K562 (cell line): ENCODE measurements around the gene CTDSP2. TPM values are rescaled to one million over a fixed set of nuclear protein-coding genes. Genes with fewer than 3 reads are reported as not detected.

Source experiments
- BRCA1 ChIP-seq, 2 experiments: fragments of 450-650 bp in 1 of 2; sonication (generic) in 1 of 2; formaldehyde crosslinking in 1 of 2; IDR thresholded peaks; 2 replicates each; pipeline versions ENCODE4 v1.5.0 to v1.6.1; 2017 to 2020; ENCODE audit warnings: mild to moderate bottlenecking in 1 of 2, missing genetic modification reagents in 1 of 2
- BRD9 ChIP-seq: fragments of 450-650 bp; IDR thresholded peaks from 2 replicates; pipeline ENCODE4 v1.6.1; 2018; ENCODE audit warnings: low read depth; ENCODE audit not compliant: partially characterized antibody
- ESRRA ChIP-seq: fragments of 450-650 bp; IDR thresholded peaks from 2 replicates; pipeline ENCODE4 v1.6.1; 2014; ENCODE audit warnings: low read depth, mild to moderate bottlenecking, moderate library complexity, borderline replicate concordance
- MTA3 ChIP-seq: fragments of 450-650 bp; formaldehyde crosslinking; IDR thresholded peaks from 2 replicates; pipeline ENCODE4 v1.6.1; 2017; ENCODE audit warnings: mild to moderate bottlenecking, borderline replicate concordance
- NCOA1 ChIP-seq: fragments of 450-650 bp; IDR thresholded peaks from 2 replicates; pipeline ENCODE4 v1.6.1; 2016; ENCODE audit warnings: low read depth
- PHTF2 ChIP-seq: fragments of 250-450 bp; sonication (Bioruptor Pico); IDR thresholded peaks from 2 replicates; pipeline ENCODE4 v1.5.0; 2021; ENCODE audit warnings: mild to moderate bottlenecking
- POLR2G ChIP-seq: fragments of 200-400 bp; formaldehyde crosslinking; IDR thresholded peaks from 2 replicates; pipeline ENCODE4 v1.6.1; 2017; ENCODE audit warnings: low read depth, mild to moderate bottlenecking, antibody characterized with exemption, low read length, moderate library complexity
- POLR2H ChIP-seq: IDR thresholded peaks from 2 replicates; pipeline ENCODE4 v1.6.1; 2016; ENCODE audit warnings: missing genetic modification characterization, low read depth, mild to moderate bottlenecking, control low read depth, missing compliant biosample characterization, moderate library complexity
- RBBP5 ChIP-seq: fragments of 200-600 bp; sonication (generic); IDR thresholded peaks from 2 replicates; pipeline ENCODE4 v1.6.1; 2012; ENCODE audit warnings: borderline replicate concordance, mild to moderate bottlenecking, low read length, control low read depth, inconsistent platforms; ENCODE audit not compliant: insufficient read depth, poor library complexity, severe bottlenecking
- XRCC5 ChIP-seq: fragments of 200-400 bp; formaldehyde crosslinking; IDR thresholded peaks from 2 replicates; pipeline ENCODE4 v1.6.1; 2017; ENCODE audit warnings: low read depth, mild to moderate bottlenecking, low read length
- ZBTB8A ChIP-seq: fragments of 450-650 bp; IDR thresholded peaks from 2 replicates; pipeline ENCODE4 v1.6.1; 2018; ENCODE audit warnings: mild to moderate bottlenecking, moderate library complexity; ENCODE audit not compliant: partially characterized antibody
- ZNF41 ChIP-seq: fragments of 250-450 bp; sonication (Bioruptor Pico); conservative IDR thresholded peaks from 2 replicates; pipeline ENCODE4 v1.4.0; 2020; ENCODE audit warnings: mild to moderate bottlenecking
- ZNF644 ChIP-seq: fragments of 200-800 bp; sonication (Bioruptor generic); IDR thresholded peaks from 2 replicates; pipeline ENCODE4 v1.6.1; 2016; ENCODE audit warnings: low read depth, missing genetic modification characterization, missing compliant biosample characterization
- ZNF707 ChIP-seq: fragments of 250-450 bp; sonication (Bioruptor Pico); conservative IDR thresholded peaks from 2 replicates; pipeline ENCODE4 v1.8.0; 2022; ENCODE audit warnings: inconsistent platforms, mild to moderate bottlenecking, moderate library complexity
- ZNF778 ChIP-seq: fragments of 450-650 bp; formaldehyde crosslinking; IDR thresholded peaks from 2 replicates; pipeline ENCODE4 v1.4.0; 2020; ENCODE audit warnings: mild to moderate bottlenecking, moderate library complexity
- polyA plus RNA-seq, 8 experiments: library from polyadenylated mRNA; depleted of rRNA in 4 of 8; stranded (reverse) in 5 of 8; unstranded in 3 of 8; fragments of >200 nt; fragmentation: Nextera tagmentation in 2 of 8; fragmentation: Illumina TruSeq in 1 of 8; extraction: Ambion mirVana in 2 of 8; extraction: Trizol in 1 of 8; gene quantifications; 2 replicates each; pipeline versions ENCODE4 v1.2.1 to v1.2.3, GENCODE V29; 2011 to 2014; ENCODE audit warnings: inconsistent platforms in 1 of 8, missing spikeins in 1 of 8
- total RNA-seq, 7 experiments: library from RNA; depleted of rRNA in 6 of 7; stranded (reverse); fragments of >200 nt in 6 of 7; fragmentation: Illumina TruSeq in 2 of 7; extraction: Trizol in 2 of 7; gene quantifications; 2 replicates each; pipeline versions ENCODE4 v1.2.1 to v1.2.3, GENCODE V29; 2011 to 2021; ENCODE audit warnings: low replicate concordance in 1 of 7
- TF ChIP-seq, protein P1 (sequence below): fragments of 450-650 bp; IDR thresholded peaks from 2 replicates; pipeline ENCODE4 v1.6.1; 2017; ENCODE audit warnings: antibody characterized with exemption, mild to moderate bottlenecking
- TF ChIP-seq, protein P2 (sequence below), 2 experiments: IDR thresholded peaks; 2 replicates each; pipeline ENCODE4 v1.6.1; 2011; ENCODE audit warnings: borderline replicate concordance in 1 of 2, control low read depth in 1 of 2, low read depth in 1 of 2, low read length in 1 of 2, mild to moderate bottlenecking in 1 of 2, mixed read lengths in 1 of 2, moderate library complexity in 1 of 2; ENCODE audit not compliant: insufficient read depth in 1 of 2, insufficient read length in 1 of 2, poor library complexity in 1 of 2, severe bottlenecking in 1 of 2; ENCODE audit errors: extremely low read depth in 1 of 2
- TF ChIP-seq, protein P3 (sequence below), 2 experiments: fragments of 200-800 bp in 1 of 2; sonication (Bioruptor generic) in 1 of 2; sonication (generic) in 1 of 2; formaldehyde crosslinking in 1 of 2; IDR thresholded peaks in 1 of 2; conservative IDR thresholded peaks in 1 of 2; 2 replicates each; pipeline versions ENCODE4 v1.5.0 to v1.6.1; 2016 to 2020; ENCODE audit warnings: missing compliant biosample characterization in 1 of 2, missing genetic modification characterization in 1 of 2, missing genetic modification reagents in 1 of 2

CTDSP2 gene
- total and polyA plus RNA-seq, 9 of the 15 experiments (the other 6 are each of a cell fraction or from before 2014, with no cell fraction given), result 20.4 to 108 (median 47.7) TPM

DNA sequence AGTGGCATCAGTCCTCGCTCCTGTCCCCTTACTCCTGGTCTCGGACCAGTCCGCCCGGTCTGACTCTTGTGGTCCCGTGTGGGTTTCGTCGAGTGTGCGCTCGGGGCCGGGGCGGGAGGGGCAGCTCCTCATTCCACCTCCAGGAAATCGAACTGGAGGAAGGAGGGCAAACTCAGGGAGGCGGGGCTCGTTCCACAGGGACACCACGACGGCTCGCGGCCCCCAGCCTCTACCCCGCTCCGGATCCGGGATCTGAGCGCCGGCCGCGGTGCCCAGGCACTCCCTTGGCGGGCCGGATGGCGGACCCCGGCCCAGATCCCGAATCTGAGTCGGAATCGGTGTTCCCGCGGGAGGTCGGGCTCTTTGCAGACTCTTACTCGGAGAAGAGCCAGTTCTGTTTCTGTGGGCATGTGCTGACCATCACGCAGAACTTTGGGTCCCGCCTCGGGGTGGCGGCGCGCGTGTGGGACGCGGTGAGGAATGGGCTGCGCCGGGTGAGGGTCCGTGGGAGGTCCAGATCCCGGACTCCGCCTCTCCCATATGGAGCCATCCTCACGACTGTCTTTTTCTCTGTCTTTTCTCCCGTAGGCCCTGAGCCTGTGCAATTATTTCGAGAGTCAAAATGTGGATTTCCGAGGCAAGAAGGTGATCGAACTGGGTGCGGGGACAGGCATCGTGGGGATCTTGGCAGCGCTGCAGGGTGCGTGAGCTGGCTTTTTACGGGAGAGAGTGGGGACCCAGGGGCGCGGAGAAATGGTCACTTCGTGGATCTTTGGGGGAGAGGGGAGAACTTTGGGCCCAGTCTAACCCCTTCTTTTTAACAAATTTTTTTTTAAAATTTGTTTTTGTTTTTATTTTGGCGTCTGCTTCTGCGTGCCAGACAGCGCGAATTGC, 73.9 kb downstream of the CTDSP2 start, which contains the start of gene EEF1AKMT3 (continued):
- TF ChIP-seq, protein P1, sequence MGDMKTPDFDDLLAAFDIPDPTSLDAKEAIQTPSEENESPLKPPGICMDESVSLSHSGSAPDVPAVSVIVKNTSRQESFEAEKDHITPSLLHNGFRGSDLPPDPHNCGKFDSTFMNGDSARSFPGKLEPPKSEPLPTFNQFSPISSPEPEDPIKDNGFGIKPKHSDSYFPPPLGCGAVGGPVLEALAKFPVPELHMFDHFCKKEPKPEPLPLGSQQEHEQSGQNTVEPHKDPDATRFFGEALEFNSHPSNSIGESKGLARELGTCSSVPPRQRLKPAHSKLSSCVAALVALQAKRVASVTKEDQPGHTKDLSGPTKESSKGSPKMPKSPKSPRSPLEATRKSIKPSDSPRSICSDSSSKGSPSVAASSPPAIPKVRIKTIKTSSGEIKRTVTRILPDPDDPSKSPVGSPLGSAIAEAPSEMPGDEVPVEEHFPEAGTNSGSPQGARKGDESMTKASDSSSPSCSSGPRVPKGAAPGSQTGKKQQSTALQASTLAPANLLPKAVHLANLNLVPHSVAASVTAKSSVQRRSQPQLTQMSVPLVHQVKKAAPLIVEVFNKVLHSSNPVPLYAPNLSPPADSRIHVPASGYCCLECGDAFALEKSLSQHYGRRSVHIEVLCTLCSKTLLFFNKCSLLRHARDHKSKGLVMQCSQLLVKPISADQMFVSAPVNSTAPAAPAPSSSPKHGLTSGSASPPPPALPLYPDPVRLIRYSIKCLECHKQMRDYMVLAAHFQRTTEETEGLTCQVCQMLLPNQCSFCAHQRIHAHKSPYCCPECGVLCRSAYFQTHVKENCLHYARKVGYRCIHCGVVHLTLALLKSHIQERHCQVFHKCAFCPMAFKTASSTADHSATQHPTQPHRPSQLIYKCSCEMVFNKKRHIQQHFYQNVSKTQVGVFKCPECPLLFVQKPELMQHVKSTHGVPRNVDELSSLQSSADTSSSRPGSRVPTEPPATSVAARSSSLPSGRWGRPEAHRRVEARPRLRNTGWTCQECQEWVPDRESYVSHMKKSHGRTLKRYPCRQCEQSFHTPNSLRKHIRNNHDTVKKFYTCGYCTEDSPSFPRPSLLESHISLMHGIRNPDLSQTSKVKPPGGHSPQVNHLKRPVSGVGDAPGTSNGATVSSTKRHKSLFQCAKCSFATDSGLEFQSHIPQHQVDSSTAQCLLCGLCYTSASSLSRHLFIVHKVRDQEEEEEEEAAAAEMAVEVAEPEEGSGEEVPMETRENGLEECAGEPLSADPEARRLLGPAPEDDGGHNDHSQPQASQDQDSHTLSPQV, result peak; percentile 68; the same call in 1 of the 2 replicates
- TF ChIP-seq, protein P2, sequence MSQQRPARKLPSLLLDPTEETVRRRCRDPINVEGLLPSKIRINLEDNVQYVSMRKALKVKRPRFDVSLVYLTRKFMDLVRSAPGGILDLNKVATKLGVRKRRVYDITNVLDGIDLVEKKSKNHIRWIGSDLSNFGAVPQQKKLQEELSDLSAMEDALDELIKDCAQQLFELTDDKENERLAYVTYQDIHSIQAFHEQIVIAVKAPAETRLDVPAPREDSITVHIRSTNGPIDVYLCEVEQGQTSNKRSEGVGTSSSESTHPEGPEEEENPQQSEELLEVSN (IDR thresholded peaks at IDR 0.05; ENCODE audit: borderline replicate concordance in 1 of 2, extremely low read depth in 1 of 2, insufficient read depth in 1 of 2, insufficient read length in 1 of 2, low read depth in 1 of 2, low read length in 1 of 2, poor library complexity in 1 of 2, severe bottlenecking in 1 of 2), result peak in 1 of 2 experiments; percentile 66
- TF ChIP-seq BRD9 (no peak), POLR2G (peak; percentile 80), ZNF644 (tag) (no peak), ZBTB8A (no peak), NCOA1 (no peak), XRCC5 (no peak; the same call in 1 of the 2 replicates), ZNF778 (CRISPR knock-in tag) (no peak), MTA3 (0 out of 2 replicates have a peak, but pooled peaks have one; percentile 14), RBBP5 (peak; percentile 79), ESRRA (0 out of 2 replicates have a peak, but pooled peaks have one; percentile 2), BRCA1 (IDR thresholded peaks at IDR 0.05) (no peak), BRCA1 (CRISPR knock-in tag; IDR thresholded peaks at IDR 0.05) (0 out of 2 replicates have a peak, but pooled peaks have one; percentile 46), POLR2H (no peak), PHTF2 (CRISPR knock-in tag) (no peak), ZNF41 (CRISPR knock-in tag) (no peak), ZNF707 (CRISPR knock-in tag) (no peak)
- TF ChIP-seq, protein P3, sequence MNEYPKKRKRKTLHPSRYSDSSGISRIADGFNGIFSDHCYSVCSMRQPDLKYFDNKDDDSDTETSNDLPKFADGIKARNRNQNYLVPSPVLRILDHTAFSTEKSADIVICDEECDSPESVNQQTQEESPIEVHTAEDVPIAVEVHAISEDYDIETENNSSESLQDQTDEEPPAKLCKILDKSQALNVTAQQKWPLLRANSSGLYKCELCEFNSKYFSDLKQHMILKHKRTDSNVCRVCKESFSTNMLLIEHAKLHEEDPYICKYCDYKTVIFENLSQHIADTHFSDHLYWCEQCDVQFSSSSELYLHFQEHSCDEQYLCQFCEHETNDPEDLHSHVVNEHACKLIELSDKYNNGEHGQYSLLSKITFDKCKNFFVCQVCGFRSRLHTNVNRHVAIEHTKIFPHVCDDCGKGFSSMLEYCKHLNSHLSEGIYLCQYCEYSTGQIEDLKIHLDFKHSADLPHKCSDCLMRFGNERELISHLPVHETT (CRISPR knock-in tag; conservative IDR thresholded peaks at IDR 0.05 in 1 of 2, IDR thresholded peaks at IDR 0.05 in 1 of 2), result no peak
